GM06990 (cell line): ENCODE results near the gene GFRAL.

ENCODE experiments used
- DNase-seq: peaks from one replicate; pipeline ENCODE4 v3.0.0-alpha.2; 2011; ENCODE audit not compliant: insufficient read length; ENCODE audit errors: extremely low read depth
- H3K27me3 ChIP-seq: replicated peaks from 2 replicates; pipeline ENCODE4 v1.6.0; 2011; ENCODE audit warnings: low read length; ENCODE audit not compliant: control insufficient read depth, insufficient read depth
- H3K36me3 ChIP-seq: 2 replicates; pipeline ENCODE4 v1.5.1; 2011; ENCODE audit warnings: low read length; ENCODE audit not compliant: control insufficient read depth, insufficient read depth
- H3K4me3 ChIP-seq: replicated peaks from 2 replicates; pipeline ENCODE4 v1.5.1; 2011; ENCODE audit warnings: low read depth, mild to moderate bottlenecking, control low read depth, low read length
- TF ChIP-seq, protein P1 (sequence below): IDR thresholded peaks from 2 replicates; pipeline ENCODE4 v1.5.1; 2011; ENCODE audit warnings: low read length, control low read depth, mild to moderate bottlenecking, inconsistent platforms; ENCODE audit not compliant: insufficient read depth, poor library complexity, severe bottlenecking

Gene GFRAL

DNA sequence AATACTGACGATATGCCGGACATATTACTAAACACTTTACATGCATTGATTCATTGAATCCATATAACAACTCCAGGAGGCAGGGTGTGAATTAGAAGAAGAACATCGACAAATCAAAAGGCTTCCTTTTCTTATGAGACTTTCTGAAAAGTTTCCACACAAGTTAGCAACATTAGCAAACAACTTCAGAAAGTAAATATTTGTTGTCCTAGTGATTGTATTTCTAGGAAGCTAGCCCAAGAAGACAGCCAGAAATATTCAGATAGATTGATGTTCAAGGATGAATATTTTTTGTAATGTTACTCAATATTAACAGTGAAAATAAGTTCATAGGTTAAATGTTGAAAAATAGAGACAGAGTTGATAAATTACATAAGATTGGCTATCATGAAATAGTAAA is 120.6 kb downstream of the GFRAL start:
- H3K4me3 ChIP-seq: no peak overlapping the region
- TF ChIP-seq, protein P1, sequence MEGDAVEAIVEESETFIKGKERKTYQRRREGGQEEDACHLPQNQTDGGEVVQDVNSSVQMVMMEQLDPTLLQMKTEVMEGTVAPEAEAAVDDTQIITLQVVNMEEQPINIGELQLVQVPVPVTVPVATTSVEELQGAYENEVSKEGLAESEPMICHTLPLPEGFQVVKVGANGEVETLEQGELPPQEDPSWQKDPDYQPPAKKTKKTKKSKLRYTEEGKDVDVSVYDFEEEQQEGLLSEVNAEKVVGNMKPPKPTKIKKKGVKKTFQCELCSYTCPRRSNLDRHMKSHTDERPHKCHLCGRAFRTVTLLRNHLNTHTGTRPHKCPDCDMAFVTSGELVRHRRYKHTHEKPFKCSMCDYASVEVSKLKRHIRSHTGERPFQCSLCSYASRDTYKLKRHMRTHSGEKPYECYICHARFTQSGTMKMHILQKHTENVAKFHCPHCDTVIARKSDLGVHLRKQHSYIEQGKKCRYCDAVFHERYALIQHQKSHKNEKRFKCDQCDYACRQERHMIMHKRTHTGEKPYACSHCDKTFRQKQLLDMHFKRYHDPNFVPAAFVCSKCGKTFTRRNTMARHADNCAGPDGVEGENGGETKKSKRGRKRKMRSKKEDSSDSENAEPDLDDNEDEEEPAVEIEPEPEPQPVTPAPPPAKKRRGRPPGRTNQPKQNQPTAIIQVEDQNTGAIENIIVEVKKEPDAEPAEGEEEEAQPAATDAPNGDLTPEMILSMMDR: no peak
- no peaks in the 10 kb centered on the region for H3K27me3 ChIP-seq
- no peak for DNase-seq
- H3K36me3 ChIP-seq: no peaks in the 10 kb centered on the region

DNA sequence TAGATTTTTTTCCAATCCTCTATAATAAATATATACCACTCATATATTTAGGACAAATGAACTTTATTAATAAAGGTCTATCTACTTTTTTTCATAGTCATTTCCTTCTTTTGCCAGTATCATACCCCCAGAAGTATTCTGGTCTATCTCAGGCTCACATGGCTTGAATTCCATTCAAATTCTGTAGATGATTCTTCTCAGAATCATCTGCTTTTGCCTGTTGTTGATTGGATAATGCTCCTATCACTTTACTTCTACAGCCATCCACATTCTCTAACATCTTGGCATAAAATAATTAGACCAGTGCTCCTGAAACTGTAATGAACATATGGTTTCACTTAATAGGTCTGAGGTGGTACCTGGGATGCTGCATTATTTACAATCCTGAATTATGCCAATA is 121.2 kb downstream of the GFRAL start:
- Histone ChIP-seq H3K27me3 (no peaks in the 10 kb centered on the region), H3K36me3 (no peaks in the 10 kb centered on the region), H3K4me3 (no peak overlapping the region)
- DNase-seq: no peak
- TF ChIP-seq, protein P1: no peak

DNA sequence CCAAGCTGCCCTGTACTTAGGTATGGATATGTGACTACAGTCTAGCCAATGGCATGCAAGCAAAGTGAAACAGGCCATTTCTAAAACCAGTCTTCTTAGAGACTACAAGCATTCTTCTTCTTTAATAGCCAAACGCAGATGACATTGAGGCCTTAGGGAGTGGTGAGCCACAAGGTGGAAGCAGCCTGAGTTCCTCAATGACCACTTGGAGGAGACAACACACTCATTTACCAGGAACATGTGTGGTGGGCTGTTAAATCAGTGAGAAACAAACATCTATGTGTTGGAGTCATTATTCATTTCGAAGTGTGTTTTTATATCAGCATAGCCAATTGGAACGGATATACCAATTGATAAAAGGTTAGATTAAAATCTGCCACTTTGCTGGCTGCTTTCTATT is 122.0 kb downstream of the GFRAL start:
- TF ChIP-seq, protein P1: no peak
- H3K36me3 ChIP-seq: no peaks in the 10 kb centered on the region
- H3K4me3 ChIP-seq: no peak overlapping the region
- DNase-seq: no peak
- no peaks in the 10 kb centered on the region for H3K27me3 ChIP-seq

DNA sequence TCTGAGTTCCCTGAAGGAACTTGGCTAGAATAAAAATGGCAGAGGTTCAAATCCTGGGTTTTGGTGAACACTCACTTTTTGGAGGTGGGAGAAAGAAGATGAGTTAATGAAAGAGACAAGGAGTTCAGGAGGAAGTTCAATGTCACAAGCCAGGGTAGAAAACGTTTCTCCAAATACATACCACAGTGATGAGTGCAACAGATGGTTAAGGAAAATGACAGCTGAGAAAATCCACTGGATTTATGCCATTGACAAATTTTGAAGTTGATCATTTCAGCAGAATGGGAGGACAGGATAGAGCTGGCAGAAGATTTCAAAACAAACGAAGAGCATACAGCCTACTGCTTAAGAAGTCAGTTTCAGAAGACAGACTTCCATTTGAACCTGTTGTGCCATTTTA is 122.7 kb downstream of the GFRAL start:
- TF ChIP-seq, protein P1: no peak
- no peaks in the 10 kb centered on the region for H3K27me3 ChIP-seq
- no peaks in the 10 kb centered on the region for H3K36me3 ChIP-seq
- no peak for DNase-seq
- H3K4me3 ChIP-seq: no peak overlapping the region
